Peyer's patch (tissue), 4 donors: ENCODE results near the gene SCTR. TPM values are rescaled to one million over a fixed set of nuclear protein-coding genes. Genes with fewer than 3 reads are reported as not detected.

ENCODE experiments used
- DNase-seq, 3 donors: peaks; one replicate each; pipeline ENCODE4 v3.0.0-alpha.2; 2017 to 2019
- H3K27ac ChIP-seq, 4 donors: fragments of 200-600 bp; sonication (generic); one replicate each; pipeline ENCODE4 v1.5.1; 2016 to 2019
- H3K27me3 ChIP-seq, 2 donors: fragments of 200-600 bp; sonication (generic); one replicate each; pipeline ENCODE4 v1.5.1; 2019
- H3K36me3 ChIP-seq, 3 donors: fragments of 200-600 bp; sonication (generic); one replicate each; pipeline ENCODE4 v1.5.1; 2016 to 2019
- H3K4me1 ChIP-seq, 4 donors: fragments of 200-600 bp; sonication (generic); one replicate each; pipeline ENCODE4 v1.5.1; 2016 to 2019
- H3K4me3 ChIP-seq, 4 donors: fragments of 200-600 bp; sonication (generic); 1 replicate in 3 of 4; 2 replicates in 1 of 4; pipeline ENCODE4 v1.5.1; 2016 to 2019; ENCODE audit warnings: mild to moderate bottlenecking in 1 of 4
- H3K9me3 ChIP-seq, 4 donors: fragments of 200-600 bp; sonication (generic); one replicate each; pipeline ENCODE4 v1.5.1; 2016 to 2019; ENCODE audit warnings: mild to moderate bottlenecking in 1 of 4
- CTCF ChIP-seq, 6 experiments: fragments of 450-650 bp in 4 of 6; fragments of 200-600 bp in 2 of 6; sonication (generic) in 1 of 6; IDR thresholded peaks; one replicate each; pipeline ENCODE4 v1.5.1; 2017 to 2019; ENCODE audit warnings: antibody characterized with exemption in 6 of 6, mild to moderate bottlenecking in 3 of 6, moderate library complexity in 1 of 6
- POLR2A ChIP-seq, 2 donors: fragments of 450-650 bp; IDR thresholded peaks; one replicate each; pipeline ENCODE4 v1.5.1; 2017; ENCODE audit warnings: antibody characterized with exemption in 2 of 2, mild to moderate bottlenecking in 2 of 2, moderate library complexity in 2 of 2
- total RNA-seq, 4 donors: library from RNA; depleted of rRNA; stranded (reverse); fragments of >200 nt; gene quantifications; one replicate each; pipeline ENCODE4 v1.1.0, GENCODE V29; 2016

The SCTR gene
- total RNA-seq, 4 donors from 2014 or later, result 0.54 to 1.7 TPM; not detected in 2

DNA sequence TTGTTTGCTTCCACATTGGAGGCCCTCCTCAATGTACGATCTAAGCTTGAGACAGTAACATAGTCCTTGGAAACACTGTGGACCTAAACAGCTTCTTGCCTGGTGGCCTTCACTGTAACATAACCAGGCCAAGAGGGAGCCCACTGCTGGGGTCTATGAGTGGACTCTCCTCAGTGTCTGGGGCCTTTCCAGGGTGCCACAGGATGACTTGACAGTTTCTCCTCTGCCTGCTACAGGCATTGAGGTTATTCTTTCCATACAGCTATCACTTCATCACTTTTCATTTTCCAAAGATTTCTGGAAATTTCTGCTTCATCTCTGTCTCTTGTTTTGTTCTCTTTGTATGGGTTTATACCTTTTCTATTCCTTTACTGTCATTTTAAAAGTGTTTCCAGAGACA lies 11.3 kb downstream of the SCTR start:
- Histone ChIP-seq H3K4me3 (no peak overlapping the region), H3K9me3 (no peaks in the 10 kb centered on the region), H3K27ac (no peak overlapping the region), H3K27me3 (no peaks in the 10 kb centered on the region), H3K4me1 (no peaks in the 10 kb centered on the region), H3K36me3 (no peaks in the 10 kb centered on the region)
- TF ChIP-seq CTCF (IDR thresholded peaks at IDR 0.05) (no peak), POLR2A (IDR thresholded peaks at IDR 0.05) (no peak)
- DNase-seq, result no peak

DNA sequence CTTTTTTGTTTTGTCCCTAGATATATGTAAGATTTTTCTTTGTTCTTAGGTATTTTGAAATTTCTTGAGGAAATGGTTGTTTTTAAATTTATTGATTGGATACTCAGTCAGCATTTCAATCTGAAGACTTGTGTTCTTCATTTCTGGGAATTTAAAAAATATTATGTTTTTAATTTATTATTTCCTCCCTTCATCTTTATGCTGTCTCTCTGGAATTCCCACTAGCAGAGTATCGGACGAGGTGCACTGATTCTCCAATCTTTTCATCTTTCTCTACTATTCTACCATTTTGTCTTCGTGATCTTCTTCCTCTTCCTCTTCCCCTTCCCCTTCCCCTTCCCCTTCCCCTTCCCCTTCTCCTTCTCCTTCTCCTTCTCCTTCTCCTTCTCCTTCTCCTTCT lies 12.3 kb downstream of the SCTR start:
- no peak overlapping the region for H3K27ac ChIP-seq
- no peak overlapping the region for H3K4me3 ChIP-seq
- H3K27me3 ChIP-seq, result no peaks in the 10 kb centered on the region
- no peak for DNase-seq
- TF ChIP-seq CTCF (IDR thresholded peaks at IDR 0.05) (no peak), POLR2A (IDR thresholded peaks at IDR 0.05) (no peak)
- H3K9me3 ChIP-seq, result no peaks in the 10 kb centered on the region
- no peaks in the 10 kb centered on the region for H3K4me1 ChIP-seq
- no peaks in the 10 kb centered on the region for H3K36me3 ChIP-seq

GRCh38 chr2:119508756-119509155 lies 15.5 kb downstream of the SCTR start:
- no peak for TF ChIP-seq CTCF (IDR thresholded peaks at IDR 0.05)
- no peak for TF ChIP-seq POLR2A (IDR thresholded peaks at IDR 0.05)
- Histone ChIP-seq H3K27me3 (no peaks in the 10 kb centered on the region), H3K9me3 (no peaks in the 10 kb centered on the region), H3K36me3 (no peaks in the 10 kb centered on the region), H3K4me1 (no peaks in the 10 kb centered on the region), H3K27ac (no peak overlapping the region), H3K4me3 (no peak overlapping the region)
- DNase-seq, result no peak

DNA sequence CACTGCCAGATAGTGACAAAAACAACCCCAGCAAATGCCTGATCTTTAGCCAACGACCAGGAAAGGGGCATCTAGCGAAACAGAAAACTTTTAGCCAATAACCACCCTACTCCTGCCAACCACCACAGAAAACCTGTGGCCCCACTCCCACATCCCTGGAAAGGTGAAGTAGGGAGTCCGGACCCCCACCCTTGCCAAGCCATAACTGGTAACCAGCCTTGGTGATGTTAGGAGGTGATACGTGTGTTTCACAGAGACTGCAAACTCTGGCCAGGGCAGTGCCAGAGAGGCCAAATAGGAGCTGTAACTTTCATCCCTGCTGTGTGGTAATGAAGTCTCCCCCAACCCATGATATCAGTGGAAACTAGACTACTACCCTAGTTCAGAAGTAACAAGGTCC lies 27.6 kb downstream of the SCTR start:
- H3K27ac ChIP-seq, result no peak overlapping the region
- no peaks in the 10 kb centered on the region for H3K4me1 ChIP-seq
- TF ChIP-seq POLR2A (IDR thresholded peaks at IDR 0.05), result no peak
- no peak for TF ChIP-seq CTCF (IDR thresholded peaks at IDR 0.05)
- no peak for DNase-seq
- peaks cover 0 to 10% (median 0%) of the 10 kb centered on the region in 4 donors for H3K9me3 ChIP-seq
- no peaks in the 10 kb centered on the region for H3K27me3 ChIP-seq
- H3K4me3 ChIP-seq, result no peak overlapping the region
- H3K36me3 ChIP-seq, result no peaks in the 10 kb centered on the region

DNA sequence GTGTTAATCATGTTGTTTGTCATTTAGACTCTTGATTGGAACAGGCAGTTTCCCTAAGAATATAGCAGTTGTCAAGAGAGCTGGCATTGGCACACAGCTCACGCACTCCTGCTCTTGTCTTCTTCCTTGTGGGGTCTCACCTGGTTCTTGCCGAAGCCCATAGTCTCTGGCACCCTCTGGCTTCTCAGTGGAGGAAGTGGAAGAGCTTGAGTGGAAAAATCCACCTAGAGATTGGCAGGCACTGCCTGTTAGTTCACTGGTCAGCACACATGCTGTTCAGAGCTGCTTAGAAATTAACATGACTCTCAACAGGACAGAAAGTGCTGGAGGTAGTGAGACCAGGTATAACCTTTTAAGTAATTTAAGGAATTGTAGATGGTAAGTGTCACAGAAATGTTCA lies 28.3 kb downstream of the SCTR start:
- Histone ChIP-seq H3K36me3 (no peaks in the 10 kb centered on the region), H3K27ac (no peak overlapping the region), H3K27me3 (no peaks in the 10 kb centered on the region), H3K4me3 (no peak overlapping the region), H3K4me1 (no peaks in the 10 kb centered on the region), H3K9me3 (peaks cover 0 to 10% (median 0%) of the 10 kb centered on the region in 4 donors)
- TF ChIP-seq POLR2A (IDR thresholded peaks at IDR 0.05) (no peak), CTCF (IDR thresholded peaks at IDR 0.05) (no peak)
- no peak for DNase-seq

- Histone ChIP-seq H3K4me1 (no peaks in the 10 kb centered on the region), H3K27me3 (no peaks in the 10 kb centered on the region), H3K9me3 (no peaks in the 10 kb centered on the region), H3K4me3 (no peak overlapping the region), H3K27ac (no peak overlapping the region), H3K36me3 (no peaks in the 10 kb centered on the region)
- no peak for DNase-seq
- no peak for TF ChIP-seq CTCF (IDR thresholded peaks at IDR 0.05)
- TF ChIP-seq POLR2A (IDR thresholded peaks at IDR 0.05), result no peak
Observed at GRCh38 chr2:119494163-119494790, 30.0 kb downstream of the SCTR start.
